ENCODE results near the gene CFTR.
A peak's percentile ranks its signal among the peaks of the same experiment; 100 is the strongest.

Gene CFTR

DNA sequence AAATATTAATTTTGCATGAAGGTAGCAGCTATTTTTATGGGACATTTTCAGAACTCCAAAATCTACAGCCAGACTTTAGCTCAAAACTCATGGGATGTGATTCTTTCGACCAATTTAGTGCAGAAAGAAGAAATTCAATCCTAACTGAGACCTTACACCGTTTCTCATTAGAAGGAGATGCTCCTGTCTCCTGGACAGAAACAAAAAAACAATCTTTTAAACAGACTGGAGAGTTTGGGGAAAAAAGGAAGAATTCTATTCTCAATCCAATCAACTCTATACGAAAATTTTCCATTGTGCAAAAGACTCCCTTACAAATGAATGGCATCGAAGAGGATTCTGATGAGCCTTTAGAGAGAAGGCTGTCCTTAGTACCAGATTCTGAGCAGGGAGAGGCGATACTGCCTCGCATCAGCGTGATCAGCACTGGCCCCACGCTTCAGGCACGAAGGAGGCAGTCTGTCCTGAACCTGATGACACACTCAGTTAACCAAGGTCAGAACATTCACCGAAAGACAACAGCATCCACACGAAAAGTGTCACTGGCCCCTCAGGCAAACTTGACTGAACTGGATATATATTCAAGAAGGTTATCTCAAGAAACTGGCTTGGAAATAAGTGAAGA lies 112.3 kb downstream of the CFTR start:
- no peak for DNase-seq

DNA sequence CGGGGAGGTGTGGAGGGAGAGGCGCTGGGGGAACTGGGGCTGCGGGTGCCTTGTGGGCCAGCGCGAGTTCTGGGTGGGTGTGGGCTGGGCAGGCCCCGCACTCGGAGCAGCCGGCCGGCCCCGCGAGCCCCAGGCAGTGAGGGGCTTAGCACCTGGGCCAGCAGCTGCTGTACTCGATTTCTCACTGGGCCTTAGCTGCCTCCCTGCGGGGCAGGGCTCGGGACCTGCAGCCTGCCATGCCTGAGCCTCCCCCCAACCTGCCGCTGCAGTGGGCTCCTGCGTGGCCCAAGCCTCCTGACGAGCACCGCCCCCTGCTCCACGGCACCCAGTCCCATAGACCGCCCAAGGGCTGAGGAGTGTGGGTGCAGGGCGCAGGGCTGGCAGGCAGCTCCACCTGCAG lies 116.3 kb downstream of the CFTR start:
- no peak for DNase-seq

- DNase-seq: no peak
Observed at GRCh38 chr7:117597755-117598154, 117.9 kb downstream of the CFTR start.

GRCh38 chr7:117600911-117601310 lies 121.1 kb downstream of the CFTR start:
- no peak for DNase-seq

DNA sequence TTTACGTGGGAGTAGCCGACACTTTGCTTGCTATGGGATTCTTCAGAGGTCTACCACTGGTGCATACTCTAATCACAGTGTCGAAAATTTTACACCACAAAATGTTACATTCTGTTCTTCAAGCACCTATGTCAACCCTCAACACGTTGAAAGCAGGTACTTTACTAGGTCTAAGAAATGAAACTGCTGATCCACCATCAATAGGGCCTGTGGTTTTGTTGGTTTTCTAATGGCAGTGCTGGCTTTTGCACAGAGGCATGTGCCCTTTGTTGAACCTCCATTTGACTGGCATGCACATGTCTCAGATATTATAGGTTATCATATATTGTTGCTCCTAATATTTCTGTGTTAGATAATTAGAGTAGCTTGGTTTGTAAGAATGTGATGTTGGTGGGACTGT lies 123.8 kb downstream of the CFTR start:
- no peak for DNase-seq

DNA sequence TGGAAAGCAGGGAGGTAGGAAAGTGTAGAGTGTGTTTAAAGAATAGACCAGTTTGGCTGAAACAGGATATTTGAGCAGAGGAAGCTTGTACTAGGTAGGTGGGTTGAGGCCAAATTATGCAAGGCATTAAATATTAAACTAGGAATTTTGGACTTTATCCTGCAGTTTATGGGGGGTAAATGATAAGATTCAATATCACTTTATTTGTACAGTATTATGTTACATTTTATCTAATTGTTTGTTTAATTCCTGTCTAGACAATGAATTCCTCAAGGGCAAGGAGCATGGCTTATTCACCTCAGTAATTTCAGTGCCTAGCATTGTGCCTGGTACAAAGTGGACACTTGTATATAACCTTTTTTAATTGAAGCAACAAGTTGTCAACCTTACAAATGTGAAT lies 125.9 kb downstream of the CFTR start:
- no peak for DNase-seq

DNA sequence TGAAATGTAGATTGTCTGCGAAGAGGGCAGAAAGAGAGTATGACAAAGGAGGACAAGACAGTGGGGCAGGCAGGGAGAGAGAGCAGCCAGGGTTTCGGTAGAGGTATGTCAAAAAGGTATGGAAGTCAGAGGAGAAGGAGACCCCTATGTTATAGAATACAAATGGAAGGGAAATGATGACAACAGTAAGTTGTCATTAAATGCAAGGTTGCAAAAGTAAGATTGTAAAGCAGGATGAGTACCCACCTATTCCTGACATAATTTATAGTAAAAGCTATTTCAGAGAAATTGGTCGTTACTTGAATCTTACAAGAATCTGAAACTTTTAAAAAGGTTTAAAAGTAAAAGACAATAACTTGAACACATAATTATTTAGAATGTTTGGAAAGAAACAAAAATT lies 126.3 kb downstream of the CFTR start:
- DNase-seq: no peak

DNA sequence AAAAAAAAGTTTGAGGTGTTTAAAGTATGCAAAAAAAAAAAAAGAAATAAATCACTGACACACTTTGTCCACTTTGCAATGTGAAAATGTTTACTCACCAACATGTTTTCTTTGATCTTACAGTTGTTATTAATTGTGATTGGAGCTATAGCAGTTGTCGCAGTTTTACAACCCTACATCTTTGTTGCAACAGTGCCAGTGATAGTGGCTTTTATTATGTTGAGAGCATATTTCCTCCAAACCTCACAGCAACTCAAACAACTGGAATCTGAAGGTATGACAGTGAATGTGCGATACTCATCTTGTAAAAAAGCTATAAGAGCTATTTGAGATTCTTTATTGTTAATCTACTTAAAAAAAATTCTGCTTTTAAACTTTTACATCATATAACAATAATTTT lies 130.6 kb downstream of the CFTR start:
- no peak for DNase-seq

- no peak for DNase-seq
Observed at GRCh38 chr7:117612637-117613036, 132.8 kb downstream of the CFTR start.

DNA sequence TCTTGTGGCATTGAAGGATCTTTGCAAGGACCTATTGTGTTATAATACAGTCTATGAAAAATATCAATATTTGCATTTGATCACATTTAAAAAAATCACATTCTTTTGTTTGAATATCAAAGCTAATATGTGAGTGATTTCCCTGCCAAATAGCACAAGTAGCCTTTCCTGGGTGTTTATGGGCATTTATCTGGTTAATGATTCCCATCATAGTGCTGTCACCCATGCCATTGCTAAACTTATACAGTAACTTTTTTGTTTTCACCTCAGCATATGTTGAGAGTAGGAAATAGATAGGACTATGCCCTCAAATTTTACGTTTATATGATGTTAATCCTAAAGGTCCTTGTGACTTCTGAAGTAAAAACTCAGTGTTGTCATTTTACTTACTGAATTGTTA lies 136.9 kb downstream of the CFTR start:
- DNase-seq: no peak

- no peak for DNase-seq
Observed at GRCh38 chr7:117619681-117620080, 139.9 kb downstream of the CFTR start.

- DNase-seq: no peak
Observed at GRCh38 chr7:117621075-117621618, 141.3 kb downstream of the CFTR start.

GRCh38 chr7:117623606-117624005 lies 143.8 kb downstream of the CFTR start:
- no peak for DNase-seq

DNA sequence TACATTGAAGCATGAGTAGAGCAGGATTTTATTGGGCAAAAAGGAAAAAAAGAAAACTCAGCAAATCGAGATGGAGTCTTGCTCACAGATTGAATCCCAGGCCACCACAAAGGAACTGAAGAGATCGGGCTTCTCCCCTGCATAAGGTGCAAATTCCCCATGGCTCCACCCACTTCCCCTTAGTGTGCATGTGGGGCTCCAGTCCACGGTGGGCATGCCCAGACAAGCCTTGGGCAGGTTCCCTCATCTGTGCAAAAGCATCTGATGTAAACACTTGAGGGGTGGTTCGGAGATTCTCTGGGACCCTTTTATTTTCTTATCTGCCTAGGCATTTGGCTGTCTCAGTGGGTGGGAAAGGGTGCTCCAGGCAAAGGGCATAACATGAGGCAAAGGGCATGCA lies 150.7 kb downstream of the CFTR start:
- no peak for DNase-seq

- no peak for DNase-seq
Observed at GRCh38 chr7:117630907-117631564, 151.2 kb downstream of the CFTR start.

GRCh38 chr7:117631652-117632051 lies 151.8 kb downstream of the CFTR start:
- no peak for DNase-seq

- DNase-seq: no peak
Observed at GRCh38 chr7:117637937-117638336, 158.1 kb downstream of the CFTR start.

GRCh38 chr7:117639966-117640365 lies 160.1 kb downstream of the CFTR start:
- no peak for DNase-seq

DNA sequence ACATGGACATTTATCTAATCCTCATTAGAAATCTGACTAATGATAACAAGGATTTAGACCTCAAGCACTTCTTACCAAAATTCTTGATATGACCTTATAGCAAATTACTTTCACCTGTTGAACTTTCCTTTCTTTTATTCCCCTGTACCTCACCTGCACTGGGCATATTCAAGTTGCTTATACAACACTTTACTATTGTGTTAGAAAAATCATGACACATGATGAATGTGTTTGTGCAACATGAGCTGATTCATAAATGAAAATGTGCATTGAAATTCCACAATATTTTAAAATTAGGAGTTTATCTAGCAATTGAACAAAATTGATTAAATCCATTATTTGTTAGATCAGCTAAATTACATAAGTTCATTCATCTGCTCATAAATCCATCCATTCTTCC lies 160.6 kb downstream of the CFTR start:
- DNase-seq: no peak

DNA sequence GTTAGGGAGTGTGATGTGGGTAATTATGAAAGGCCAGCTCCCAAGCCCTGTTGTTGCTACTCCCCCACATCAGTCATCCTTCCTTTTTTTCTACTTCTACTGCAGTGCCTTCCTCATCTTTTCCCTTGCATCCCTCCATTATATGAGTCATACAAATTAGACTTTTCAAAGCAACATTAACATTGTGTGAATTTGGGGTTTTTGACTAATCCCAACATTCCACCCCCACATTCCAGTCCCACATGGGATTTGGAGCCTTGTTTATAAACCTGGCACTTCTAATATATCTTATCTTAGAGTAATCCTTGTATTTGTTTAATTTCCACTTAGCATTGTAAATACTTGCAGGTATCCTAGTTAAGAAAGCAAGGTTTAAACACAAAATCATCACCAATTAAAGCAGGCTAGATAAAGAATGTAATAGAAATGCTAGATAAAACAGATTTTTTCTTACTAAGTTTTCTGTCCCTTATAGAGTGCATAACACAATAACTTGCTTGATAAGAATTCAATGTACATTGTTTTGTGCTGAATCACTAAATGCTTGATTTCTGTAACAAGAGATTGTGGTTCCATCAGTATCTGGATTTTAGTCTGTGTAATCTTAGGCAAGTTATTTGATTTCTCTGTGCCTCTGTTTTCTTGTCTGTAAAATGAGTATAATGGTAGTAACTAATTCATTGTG lies 165.8 kb downstream of the CFTR start:
- DNase-seq: peak in 1 of 2 experiments; percentile 2

DNA sequence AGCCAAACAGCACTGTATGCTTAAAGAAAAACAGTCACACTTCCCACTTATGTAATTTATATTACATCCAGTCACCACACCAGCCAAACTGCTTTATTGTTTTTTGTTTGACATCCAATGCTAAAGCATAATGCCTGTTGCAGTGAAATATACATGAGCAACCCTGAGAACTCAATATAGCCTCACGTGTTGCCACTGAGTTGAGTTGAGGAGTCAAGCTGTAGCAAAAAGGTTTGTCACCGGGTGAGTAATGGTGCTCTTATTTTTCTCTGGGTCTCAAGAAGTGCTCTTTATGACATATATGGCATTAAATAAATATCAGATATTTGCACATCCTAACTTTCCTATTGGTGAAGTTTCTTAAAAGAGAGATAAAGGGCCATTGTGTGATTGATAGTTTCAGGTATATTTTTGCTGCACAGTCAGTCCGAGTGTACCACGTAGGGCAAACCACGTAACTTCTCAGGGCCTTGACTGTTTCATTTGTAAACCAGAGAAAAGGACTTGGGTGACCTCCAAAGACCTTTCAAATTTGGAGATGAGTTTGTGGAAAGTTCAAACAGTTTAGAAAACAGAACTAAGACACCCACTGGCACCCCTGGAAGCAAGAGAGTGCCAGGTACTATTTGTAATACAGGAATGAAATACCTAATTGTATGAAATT lies 168.5 kb downstream of the CFTR start:
- no peak for DNase-seq

DNA sequence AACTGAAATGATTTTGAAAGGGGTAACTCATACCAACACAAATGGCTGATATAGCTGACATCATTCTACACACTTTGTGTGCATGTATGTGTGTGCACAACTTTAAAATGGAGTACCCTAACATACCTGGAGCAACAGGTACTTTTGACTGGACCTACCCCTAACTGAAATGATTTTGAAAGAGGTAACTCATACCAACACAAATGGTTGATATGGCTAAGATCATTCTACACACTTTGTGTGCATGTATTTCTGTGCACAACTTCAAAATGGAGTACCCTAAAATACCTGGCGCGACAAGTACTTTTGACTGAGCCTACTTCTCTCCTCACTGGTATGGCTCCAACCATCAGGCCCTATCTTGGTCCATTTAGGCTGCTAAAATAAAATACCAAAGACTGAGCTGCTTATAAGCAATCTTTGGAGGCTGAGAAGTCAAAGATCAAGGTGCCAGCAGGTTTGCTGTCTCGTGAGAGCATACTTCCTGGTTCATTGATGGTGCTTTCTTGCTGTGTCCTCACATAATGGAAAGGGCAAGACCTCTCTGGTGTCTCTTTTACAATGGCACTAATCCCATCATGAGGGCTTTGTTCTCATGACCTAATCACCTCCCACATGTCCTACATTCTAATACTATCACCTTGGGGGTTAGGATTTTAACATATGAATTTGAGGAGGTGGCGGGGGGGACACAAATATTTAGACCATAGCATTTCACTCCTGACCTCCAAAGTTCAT lies 173.3 kb downstream of the CFTR start:
- no peak for DNase-seq

GRCh38 chr7:117654780-117655179 lies 175.0 kb downstream of the CFTR start:
- DNase-seq: no peak

All from AML-193 (cell line).